Thymus (tissue), 11 donors: ENCODE measurements around the gene CNKSR2. TPM values are rescaled to one million over a fixed set of nuclear protein-coding genes. Genes with fewer than 3 reads are reported as not detected.

Source experiments
- DNase-seq, 9 donors: peaks; one replicate each; pipeline ENCODE4 v3.0.0-alpha.2; 2013; ENCODE audit warnings: low spot score in 9 of 9, low read depth in 6 of 9, missing footprints in 1 of 9
- H3K27ac ChIP-seq, 2 donors: one replicate each; pipeline ENCODE4 v1.5.1; 2013; ENCODE audit warnings: control low read depth in 1 of 2, low read depth in 1 of 2, low read length in 1 of 2, mild to moderate bottlenecking in 1 of 2, moderate library complexity in 1 of 2
- H3K27me3 ChIP-seq, 2 donors: one replicate each; pipeline ENCODE4 v1.5.1; 2013; ENCODE audit warnings: low read length in 1 of 2; ENCODE audit not compliant: control insufficient read depth in 2 of 2, insufficient read depth in 1 of 2
- H3K36me3 ChIP-seq, 2 donors: one replicate each; pipeline ENCODE4 v1.5.1; 2013; ENCODE audit warnings: low read length in 1 of 2, mild to moderate bottlenecking in 1 of 2, moderate library complexity in 1 of 2; ENCODE audit not compliant: control insufficient read depth in 2 of 2, insufficient read depth in 2 of 2
- H3K4me1 ChIP-seq, 2 donors: one replicate each; pipeline ENCODE4 v1.5.1; 2013; ENCODE audit warnings: low read length in 2 of 2; ENCODE audit not compliant: control insufficient read depth in 2 of 2, insufficient read depth in 2 of 2
- H3K4me3 ChIP-seq, 2 donors: one replicate each; pipeline ENCODE4 v1.5.1; 2013; ENCODE audit warnings: low read length in 2 of 2, control low read depth in 1 of 2, mild to moderate bottlenecking in 1 of 2
- H3K9me3 ChIP-seq, 2 donors: one replicate each; pipeline ENCODE4 v1.5.1; 2013; ENCODE audit warnings: low read length in 1 of 2, mild to moderate bottlenecking in 1 of 2; ENCODE audit not compliant: control insufficient read depth in 2 of 2, insufficient read depth in 1 of 2
- WGBS: extraction: QIAGEN DNeasy Blood & Tissue Kit; methylation state at CpG from one replicate; pipeline ENCODE4 v1.1.7; 2013; 5-methylcytosine and 5-hydroxymethylcytosine counted together
- polyA plus RNA-seq: library from polyadenylated mRNA; stranded (reverse); fragments of 200-250 nt; gene quantifications from one replicate; pipeline ENCODE4 v1.2.3, GENCODE V29; 2013
- total RNA-seq: library from RNA; stranded (reverse); fragments of 120-200 nt; gene quantifications from one replicate; pipeline ENCODE4 v1.2.4, GENCODE V29; 2013
- donor health status: healthy.

Gene CNKSR2
- total and polyA plus RNA-seq, 2 donors, result 2.1 to 3.4 TPM

DNA sequence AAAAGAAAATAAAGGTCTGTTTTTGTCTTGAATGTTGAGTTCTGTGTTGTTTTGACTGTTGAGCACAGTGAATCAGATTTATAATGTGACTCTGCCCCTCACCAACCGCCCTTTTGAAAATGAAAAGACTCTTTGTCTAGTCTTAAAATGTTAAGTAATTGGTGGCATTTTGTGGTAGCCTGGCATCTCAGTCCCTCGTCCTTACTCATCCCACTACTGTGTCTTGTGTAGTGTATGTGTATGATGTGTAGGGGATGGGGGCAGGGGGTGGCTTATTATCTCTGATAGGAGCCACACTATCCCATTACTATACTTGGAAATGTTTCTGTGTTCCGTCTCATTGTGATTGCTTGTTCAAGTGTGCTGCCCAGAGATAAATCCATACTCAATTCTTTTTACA lies 271.7 kb downstream of the CNKSR2 start:
- Histone ChIP-seq H3K9me3 (no peaks in the 10 kb centered on the region), H3K27me3 (no peaks in the 10 kb centered on the region), H3K4me3 (no peak overlapping the region), H3K27ac (no peak overlapping the region), H3K4me1 (no peaks in the 10 kb centered on the region), H3K36me3 (no peaks in the 10 kb centered on the region)
- WGBS, result 98% methylated on average over 3 of the region's 3 CpGs
- DNase-seq, result no peak

DNA sequence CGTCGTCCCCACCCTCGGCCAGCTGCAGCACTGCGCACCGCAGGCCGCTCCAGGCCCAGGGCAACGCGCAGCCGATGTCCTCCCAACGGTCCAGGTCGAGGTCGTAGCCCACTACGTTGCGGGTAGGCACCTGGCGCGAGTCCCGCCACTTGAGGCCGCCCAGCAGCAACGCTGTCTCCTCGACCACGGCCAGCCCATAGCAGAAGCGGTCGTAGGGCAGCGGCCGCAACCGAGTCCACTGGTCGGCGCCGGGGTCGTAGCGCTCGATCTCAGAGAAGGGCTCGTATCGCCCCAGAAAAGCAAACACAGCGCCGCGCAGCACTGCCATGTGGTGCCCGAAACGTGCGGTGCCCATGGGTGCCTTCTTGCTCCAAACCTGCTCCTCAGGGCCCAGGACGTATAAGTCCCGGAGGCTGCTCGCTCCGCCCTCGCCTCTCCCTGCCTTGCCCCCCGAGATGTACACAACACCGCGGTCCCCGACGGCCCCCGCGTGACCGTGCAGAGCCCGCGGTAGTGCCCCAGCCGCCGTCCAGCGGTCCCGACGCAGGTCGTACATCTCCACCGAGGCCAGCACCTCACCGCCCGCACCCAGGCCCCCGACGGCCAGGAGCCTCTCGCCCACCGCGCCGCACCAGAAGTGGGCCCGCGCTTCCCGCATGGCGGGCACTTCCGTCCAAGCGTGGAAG lies 281.8 kb downstream of the CNKSR2 start:
- H3K4me1 ChIP-seq, result peaks cover 0 to 4% of the 10 kb centered on the region in 2 donors
- no peak overlapping the region for H3K4me3 ChIP-seq
- no peak for DNase-seq
- H3K27ac ChIP-seq, result peak overlapping the region in 1 of 2 donors; percentile 18
- 16% methylated on average over 76 of the region's 76 CpGs for WGBS
- H3K9me3 ChIP-seq, result peaks cover 0 to 14% of the 10 kb centered on the region in 2 donors
- no peaks in the 10 kb centered on the region for H3K36me3 ChIP-seq
- H3K27me3 ChIP-seq, result peaks cover 15 to 43% of the 10 kb centered on the region in 2 donors

DNA sequence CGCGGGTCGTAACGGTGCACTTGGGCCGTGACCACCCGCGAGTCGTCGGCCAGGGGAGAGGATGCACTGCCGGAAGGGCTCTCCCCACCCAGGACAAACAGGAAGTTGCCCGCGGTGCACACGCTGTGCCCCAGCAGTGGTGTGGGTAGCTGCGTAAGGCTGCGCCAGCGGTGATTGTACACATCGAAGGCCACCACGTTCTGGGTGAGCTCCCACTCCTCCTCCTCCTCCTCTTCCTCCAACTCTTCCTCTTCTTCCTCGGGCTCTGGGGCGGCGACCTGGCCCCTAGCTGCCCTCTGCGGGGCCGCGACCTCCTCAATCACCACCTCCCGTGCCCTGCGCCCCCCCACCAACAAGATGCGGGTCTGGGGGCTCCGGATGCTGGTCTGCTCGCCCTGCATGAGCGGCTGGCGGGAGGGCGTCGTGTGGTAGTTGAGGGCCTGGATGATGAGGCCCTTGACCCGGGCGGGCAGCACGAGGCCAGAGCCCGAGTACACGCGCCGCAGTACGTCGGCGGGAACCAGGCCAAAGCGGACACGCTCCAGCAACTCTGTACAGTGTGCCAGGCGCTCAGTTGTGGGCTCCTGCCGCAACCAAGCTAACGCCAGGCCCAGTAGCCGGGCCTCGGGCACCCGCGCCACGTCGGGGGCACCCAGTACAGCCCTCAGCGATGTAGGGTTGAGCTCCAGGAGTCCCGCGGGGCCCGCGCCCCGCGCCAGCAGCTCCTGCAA lies 282.5 kb downstream of the CNKSR2 start:
- Histone ChIP-seq H3K27me3 (peaks cover 15 to 44% of the 10 kb centered on the region in 2 donors), H3K27ac (no peak overlapping the region), H3K9me3 (peaks cover 0 to 14% of the 10 kb centered on the region in 2 donors), H3K4me1 (peaks cover 0 to 4% of the 10 kb centered on the region in 2 donors), H3K36me3 (no peaks in the 10 kb centered on the region), H3K4me3 (no peak overlapping the region)
- DNase-seq, result no peak
- 48% methylated on average over 61 of the region's 61 CpGs for WGBS

DNA sequence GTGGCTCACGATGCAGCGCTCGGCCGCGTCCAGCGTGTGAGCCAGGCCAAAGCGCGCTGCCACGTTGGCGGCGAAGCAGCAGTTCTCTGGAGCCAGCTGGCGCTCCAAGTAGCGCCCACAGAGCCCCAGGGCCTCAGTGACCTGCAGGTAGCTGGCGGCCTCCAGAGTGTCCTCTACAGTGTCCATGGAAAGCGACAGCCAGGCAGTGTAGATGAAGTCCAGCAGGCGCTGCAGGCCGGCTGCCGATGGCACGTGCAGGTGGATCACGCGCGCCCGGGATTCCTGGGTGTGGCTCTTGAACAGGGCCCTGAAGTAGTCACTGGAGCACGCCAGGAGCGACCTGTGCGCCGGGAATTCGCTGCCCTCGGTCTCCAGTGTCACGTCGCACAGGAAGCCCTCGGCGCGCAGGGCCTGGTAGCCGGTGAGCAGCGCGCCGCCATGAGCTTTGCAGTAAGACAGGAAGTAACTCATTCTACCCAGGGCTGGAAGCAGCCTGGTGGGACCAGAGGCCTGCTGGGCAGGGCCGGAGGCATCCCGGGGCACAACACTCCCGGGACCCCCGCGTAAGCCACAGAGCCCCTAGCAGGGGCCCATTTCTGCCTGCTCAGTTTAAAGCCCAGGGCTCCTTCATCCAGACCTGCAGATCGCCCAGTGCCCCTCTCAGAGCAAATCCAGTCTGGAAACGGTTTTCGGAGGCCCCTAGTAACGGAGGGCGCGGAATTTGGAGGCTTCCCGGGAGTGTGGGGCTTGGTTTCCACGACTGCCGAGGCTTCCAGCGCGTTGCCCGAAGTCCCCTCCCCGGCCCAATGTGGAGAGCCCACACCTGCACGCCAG lies 283.3 kb downstream of the CNKSR2 start:
- peak overlapping the region in 1 of 2 donors; percentile 26 for H3K4me3 ChIP-seq
- H3K27ac ChIP-seq, result no peak overlapping the region
- H3K9me3 ChIP-seq, result peaks cover 0 to 14% of the 10 kb centered on the region in 2 donors
- H3K4me1 ChIP-seq, result peaks cover 0 to 4% of the 10 kb centered on the region in 2 donors
- 33% methylated on average over 57 of the region's 57 CpGs for WGBS
- DNase-seq, result peak in 1 of 9 donors; percentile 17
- peaks cover 15 to 47% of the 10 kb centered on the region in 2 donors for H3K27me3 ChIP-seq
- no peaks in the 10 kb centered on the region for H3K36me3 ChIP-seq

DNA sequence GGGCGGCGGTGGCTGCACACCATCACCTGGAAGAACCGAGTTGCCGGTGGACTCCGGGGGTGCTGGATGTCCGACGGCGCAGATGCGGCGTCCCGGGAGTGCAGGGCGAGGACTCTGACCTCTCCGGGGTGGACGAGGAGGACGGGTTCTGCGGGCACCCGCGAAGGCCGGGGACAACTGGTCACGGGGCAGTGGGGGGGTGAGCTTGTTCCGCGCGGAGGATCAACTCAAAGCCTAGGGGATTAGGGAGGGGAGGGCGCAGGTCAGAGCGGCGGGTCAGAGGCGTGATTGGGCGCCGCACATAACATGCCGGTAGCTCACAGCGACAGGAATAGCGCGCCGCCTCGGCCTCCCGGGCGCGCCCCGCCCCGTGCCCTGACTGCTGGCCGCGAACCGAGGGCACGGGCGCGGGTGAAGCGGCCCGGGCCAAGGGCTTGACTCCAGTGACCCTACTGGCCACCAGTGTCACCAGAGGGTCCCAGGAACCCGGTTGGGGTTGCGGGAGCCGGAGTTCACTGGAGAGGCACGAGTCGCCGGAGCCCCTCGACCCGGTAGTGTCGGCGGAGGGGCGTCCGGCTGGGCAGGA lies 284.0 kb downstream of the CNKSR2 start, which contains the start of gene KLHL34:
KLHL34 (minus strand) TSS at position 179 of the 586 bp plus-strand sequence. CDS start 542 bp downstream, outside the sequence.
- H3K36me3 ChIP-seq, result no peaks in the 10 kb centered on the region
- no peak within 1 kb of the TSS for H3K27ac ChIP-seq
- peaks cover 15 to 47% of the 10 kb centered on the region in 2 donors for H3K27me3 ChIP-seq
- H3K4me3 ChIP-seq, result peak within 1 kb of the TSS in 1 of 2 donors; percentile 26
- peaks cover 0 to 4% of the 10 kb centered on the region in 2 donors for H3K4me1 ChIP-seq
- DNase-seq, result no peak
- H3K9me3 ChIP-seq, result peaks cover 0 to 14% of the 10 kb centered on the region in 2 donors
- WGBS, result 4% methylated on average over 60 of the region's 60 CpGs

DNA sequence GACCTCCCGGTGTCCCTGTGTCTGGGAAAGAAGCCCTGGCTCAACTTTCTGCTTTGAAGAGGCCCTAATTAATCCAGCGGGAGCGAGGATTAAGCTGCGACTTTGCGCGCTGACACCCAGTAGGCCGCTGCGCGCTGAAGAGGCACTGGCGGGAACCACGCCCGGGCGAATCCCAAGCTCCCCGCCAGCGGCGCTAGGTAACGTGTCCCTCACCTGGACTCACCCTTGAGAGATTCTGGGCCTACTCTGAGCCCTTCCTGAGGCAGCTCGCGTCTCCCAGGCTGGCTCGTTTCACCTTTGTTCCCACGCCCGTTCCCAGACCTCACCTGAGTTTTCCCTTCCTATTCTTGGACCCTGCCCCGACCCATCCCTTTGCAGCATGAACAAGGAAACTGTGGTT lies 284.5 kb downstream of the CNKSR2 start:
- Histone ChIP-seq H3K4me1 (peaks cover 0 to 4% of the 10 kb centered on the region in 2 donors), H3K27me3 (peaks cover 15 to 47% of the 10 kb centered on the region in 2 donors), H3K4me3 (peak overlapping the region in 1 of 2 donors; percentile 26), H3K27ac (no peak overlapping the region), H3K9me3 (peaks cover 0 to 14% of the 10 kb centered on the region in 2 donors), H3K36me3 (no peaks in the 10 kb centered on the region)
- no peak for DNase-seq
- WGBS, result 28% methylated on average over 23 of the region's 23 CpGs

DNA sequence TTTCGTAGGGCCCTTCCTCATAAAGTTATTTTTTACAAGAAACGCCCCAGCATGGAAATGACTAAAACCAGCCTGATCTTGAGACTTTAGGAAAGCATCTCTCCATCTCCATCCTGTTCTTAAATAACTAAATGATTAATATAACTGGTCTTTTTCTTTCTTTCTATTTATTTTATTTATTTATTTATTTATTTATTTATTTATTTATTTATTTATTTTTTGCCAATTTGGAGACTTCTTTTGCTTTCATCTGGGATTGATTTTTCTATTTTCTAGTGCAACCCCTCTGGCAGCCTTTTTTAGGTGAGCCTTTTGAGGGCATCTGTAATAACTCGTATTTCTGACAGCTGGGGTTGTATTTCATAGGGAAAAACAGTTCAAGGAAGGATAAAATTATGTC lies 285.1 kb downstream of the CNKSR2 start:
- peaks cover 0 to 14% of the 10 kb centered on the region in 2 donors for H3K9me3 ChIP-seq
- no peak overlapping the region for H3K27ac ChIP-seq
- no peak overlapping the region for H3K4me3 ChIP-seq
- peaks cover 15 to 47% of the 10 kb centered on the region in 2 donors for H3K27me3 ChIP-seq
- no peaks in the 10 kb centered on the region for H3K36me3 ChIP-seq
- H3K4me1 ChIP-seq, result peaks cover 0 to 4% of the 10 kb centered on the region in 2 donors
- DNase-seq, result no peak
- WGBS, result 76% methylated on average over 3 of the region's 3 CpGs

DNA sequence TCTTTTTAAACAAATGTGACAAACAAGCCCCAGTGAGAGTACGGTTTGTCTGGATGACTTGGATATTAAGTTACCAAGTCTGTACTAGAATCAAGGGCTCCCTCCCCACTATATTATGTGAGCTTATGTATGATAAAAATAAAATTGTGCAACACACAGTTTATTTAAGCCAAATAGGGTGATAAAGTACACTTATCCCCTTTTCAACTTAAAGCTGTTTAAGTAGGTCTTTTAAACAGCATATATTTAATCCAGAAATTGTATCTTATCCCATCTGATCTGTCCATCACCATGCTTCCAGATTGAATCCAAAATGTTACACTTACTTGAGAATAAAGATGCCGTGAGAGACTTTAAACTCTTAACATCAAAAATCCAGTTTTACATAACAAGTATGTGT lies 285.9 kb downstream of the CNKSR2 start:
- peaks cover 15 to 47% of the 10 kb centered on the region in 2 donors for H3K27me3 ChIP-seq
- no peak overlapping the region for H3K27ac ChIP-seq
- H3K36me3 ChIP-seq, result no peaks in the 10 kb centered on the region
- 90% methylated on average over 2 of the region's 2 CpGs for WGBS
- no peak overlapping the region for H3K4me3 ChIP-seq
- H3K9me3 ChIP-seq, result peaks cover 0 to 14% of the 10 kb centered on the region in 2 donors
- DNase-seq, result no peak
- peaks cover 0 to 4% of the 10 kb centered on the region in 2 donors for H3K4me1 ChIP-seq
